Kidney (tissue), 14 donors: ENCODE measurements around the gene HNRNPR. TPM values are rescaled to one million over a fixed set of nuclear protein-coding genes. Genes with fewer than 3 reads are reported as not detected.

Experiments
- DNase-seq, 5 donors: peaks; one replicate each; pipeline ENCODE4 v3.0.0-alpha.2; 2013 to 2020
- FAIRE-seq: peaks from 2 replicates; lab custom pipeline; 2012; peaks lifted over from hg19 to GRCh38; lab: Jason Lieb, UNC
- H3K27ac ChIP-seq, 2 donors: one replicate each; pipeline ENCODE4 v1.7.0; 2013; ENCODE audit warnings: low read depth in 2 of 2, low read length in 2 of 2, inconsistent platforms in 1 of 2
- H3K27me3 ChIP-seq: one replicate; pipeline ENCODE4 v1.7.1; 2013; ENCODE audit warnings: low read length, inconsistent platforms; ENCODE audit not compliant: control insufficient read depth, insufficient read depth
- H3K36me3 ChIP-seq, 3 donors: one replicate each; pipeline versions ENCODE4 v1.7.0 to v1.7.1; 2013; ENCODE audit warnings: low read length in 3 of 3, control low read depth in 1 of 3, inconsistent platforms in 1 of 3; ENCODE audit not compliant: insufficient read depth in 3 of 3, control insufficient read depth in 2 of 3
- H3K4me1 ChIP-seq, 3 donors: one replicate each; pipeline versions ENCODE4 v1.7.0 to v1.7.1; 2013; ENCODE audit warnings: low read length in 3 of 3, inconsistent platforms in 1 of 3, low read depth in 1 of 3; ENCODE audit not compliant: control insufficient read depth in 2 of 3, insufficient read depth in 2 of 3
- H3K4me3 ChIP-seq, 3 donors: one replicate each; pipeline versions ENCODE4 v1.7.0 to v1.8.1; 2013; ENCODE audit warnings: low read length in 3 of 3, control low read depth in 1 of 3, inconsistent platforms in 1 of 3
- H3K9ac ChIP-seq, 3 donors: one replicate each; pipeline versions ENCODE4 v1.7.0 to v1.7.1; 2013; ENCODE audit warnings: low read length in 3 of 3, control low read depth in 1 of 3, inconsistent platforms in 1 of 3
- H3K9me3 ChIP-seq, 3 donors: one replicate each; pipeline versions ENCODE4 v1.7.0 to v1.7.1; 2013; ENCODE audit warnings: low read length in 3 of 3, control low read depth in 1 of 3, inconsistent platforms in 1 of 3; ENCODE audit not compliant: control insufficient read depth in 2 of 3, insufficient read depth in 1 of 3
- intact Hi-C: fragments of 100-400 bp; cut with DNase I; formaldehyde crosslinking; loops from one replicate; pipeline ENCODE4 v1.11.1; 2022
- polyA plus RNA-seq: library from polyadenylated mRNA; stranded (reverse); fragments of 350-450 nt; fragmentation: Illumina TruSeq; extraction: RNeasy Lipid Tissue Mini Kit (QIAGEN cat#74804); gene quantifications from one replicate; pipeline ENCODE4 v1.2.3, GENCODE V29; 2014; ENCODE audit warnings: low read depth, low replicate concordance; ENCODE audit not compliant: insufficient read depth
- total RNA-seq: library from RNA; stranded (reverse); fragmentation: NEBNext Ultra II Directional; extraction: Animal tissue kit (Norgen Biotek cat#: 25700); gene quantifications from one replicate; pipeline ENCODE4 v1.2.1, GENCODE V29; 2021
- TF ChIP-seq, protein P1 (sequence below): IDR thresholded peaks from 3 replicates; pipeline ENCODE4 v1.5.1; 2012; ENCODE audit warnings: mild to moderate bottlenecking, moderate library complexity, borderline replicate concordance; ENCODE audit not compliant: insufficient read depth; ENCODE audit errors: extremely low read depth
- donor health status: control.
- donor health status: control.
- donor health status: control.
- donor health status: control.
- donor health status: control.
- donor health status: DM: yes; HTN: yes; CAD: no.
- donor health status: Normal renal cell carcinoma (clear cell type).

The HNRNPR gene
- total and polyA plus RNA-seq, 2 donors from 2014 or later: 45.3 to 126 TPM

DNA sequence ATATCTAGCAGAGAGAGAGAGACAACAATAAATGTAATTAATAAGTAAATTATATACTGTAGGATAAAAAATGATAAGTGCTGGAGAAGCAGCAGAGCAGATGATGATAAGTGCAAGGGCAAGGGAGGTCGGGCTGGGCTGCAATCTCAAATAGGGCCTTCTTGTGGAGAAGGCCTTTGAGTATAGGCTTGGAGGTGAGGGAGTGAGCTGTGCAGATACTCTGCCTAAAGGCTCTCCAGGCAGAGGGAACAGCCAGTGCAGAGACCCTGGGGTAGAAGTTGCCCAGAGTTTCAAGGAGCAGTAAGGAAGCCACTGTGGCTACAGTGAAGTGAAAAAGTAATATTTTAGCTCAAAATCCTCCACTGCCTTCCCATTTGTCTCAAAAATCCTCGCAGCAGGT lies 67.6 kb downstream of the HNRNPR start:
- no peaks in the 10 kb centered on the region for H3K27me3 ChIP-seq
- no peak for DNase-seq
- no peak overlapping the region for H3K27ac ChIP-seq
- FAIRE-seq: no peak
- no peak overlapping the region for H3K4me3 ChIP-seq
- H3K9me3 ChIP-seq: no peaks in the 10 kb centered on the region
- intact Hi-C loops: no loop called here
- no peaks in the 10 kb centered on the region for H3K4me1 ChIP-seq
- H3K36me3 ChIP-seq: no peaks in the 10 kb centered on the region
- no peak overlapping the region for H3K9ac ChIP-seq
- TF ChIP-seq, protein P1, sequence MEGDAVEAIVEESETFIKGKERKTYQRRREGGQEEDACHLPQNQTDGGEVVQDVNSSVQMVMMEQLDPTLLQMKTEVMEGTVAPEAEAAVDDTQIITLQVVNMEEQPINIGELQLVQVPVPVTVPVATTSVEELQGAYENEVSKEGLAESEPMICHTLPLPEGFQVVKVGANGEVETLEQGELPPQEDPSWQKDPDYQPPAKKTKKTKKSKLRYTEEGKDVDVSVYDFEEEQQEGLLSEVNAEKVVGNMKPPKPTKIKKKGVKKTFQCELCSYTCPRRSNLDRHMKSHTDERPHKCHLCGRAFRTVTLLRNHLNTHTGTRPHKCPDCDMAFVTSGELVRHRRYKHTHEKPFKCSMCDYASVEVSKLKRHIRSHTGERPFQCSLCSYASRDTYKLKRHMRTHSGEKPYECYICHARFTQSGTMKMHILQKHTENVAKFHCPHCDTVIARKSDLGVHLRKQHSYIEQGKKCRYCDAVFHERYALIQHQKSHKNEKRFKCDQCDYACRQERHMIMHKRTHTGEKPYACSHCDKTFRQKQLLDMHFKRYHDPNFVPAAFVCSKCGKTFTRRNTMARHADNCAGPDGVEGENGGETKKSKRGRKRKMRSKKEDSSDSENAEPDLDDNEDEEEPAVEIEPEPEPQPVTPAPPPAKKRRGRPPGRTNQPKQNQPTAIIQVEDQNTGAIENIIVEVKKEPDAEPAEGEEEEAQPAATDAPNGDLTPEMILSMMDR: no peak

DNA sequence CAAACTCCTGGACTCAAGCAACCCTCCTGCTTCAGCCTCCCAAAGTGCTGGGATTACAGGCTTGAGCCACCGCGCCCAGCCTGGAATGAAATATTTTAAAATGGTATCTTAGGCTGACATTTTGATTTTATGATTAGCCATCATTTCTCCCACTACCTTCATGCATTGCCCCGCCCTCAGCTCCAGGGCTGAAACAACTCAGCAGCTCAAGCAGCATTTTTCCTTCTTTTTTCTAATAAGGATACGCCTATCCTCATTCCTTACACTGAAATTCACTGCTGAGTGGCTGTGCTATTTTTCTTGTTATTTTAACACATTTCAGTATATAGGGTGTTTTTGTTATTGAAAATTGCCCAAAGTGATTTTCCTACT lies 70.0 kb downstream of the HNRNPR start:
- Histone ChIP-seq H3K27ac (no peak overlapping the region), H3K9me3 (no peaks in the 10 kb centered on the region), H3K4me1 (no peaks in the 10 kb centered on the region), H3K9ac (no peak overlapping the region), H3K36me3 (no peaks in the 10 kb centered on the region), H3K27me3 (no peaks in the 10 kb centered on the region), H3K4me3 (no peak overlapping the region)
- DNase-seq (no peak), FAIRE-seq (no peak)
- intact Hi-C loops: no loop called here
- TF ChIP-seq, protein P1: no peak

DNA sequence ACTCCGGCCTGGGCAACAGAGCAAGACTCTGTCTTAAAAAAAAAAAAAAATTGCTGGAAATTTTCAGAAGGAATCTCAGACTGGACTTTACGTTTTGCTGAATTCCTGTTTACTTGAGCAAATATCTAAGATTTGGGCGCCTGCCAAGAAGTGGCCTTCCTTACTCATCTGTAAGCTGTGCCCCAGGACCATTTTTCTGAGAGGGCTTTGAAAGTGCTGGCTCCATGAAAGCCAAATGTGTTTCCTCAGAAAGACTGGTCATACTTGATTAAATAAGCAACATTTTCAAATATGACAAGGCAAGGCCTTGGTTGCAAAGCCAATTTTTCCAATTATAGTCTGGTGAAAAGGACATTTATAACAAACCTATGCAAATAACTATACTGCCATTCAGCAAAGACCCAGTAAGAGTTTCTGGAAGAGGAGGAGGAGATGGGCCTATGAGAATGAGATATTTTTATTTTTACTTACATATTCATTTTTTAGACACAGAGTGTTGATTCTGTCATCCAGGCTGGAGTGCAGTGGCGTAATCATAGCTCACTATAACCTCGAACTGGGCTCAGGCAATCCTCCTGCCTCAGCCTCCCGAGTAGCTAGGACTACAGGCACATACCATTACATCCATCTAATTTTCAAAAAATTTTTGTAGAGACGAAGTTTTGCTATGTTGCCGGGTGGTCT lies 70.5 kb downstream of the HNRNPR start:
- no peaks in the 10 kb centered on the region for H3K27me3 ChIP-seq
- H3K4me1 ChIP-seq: no peaks in the 10 kb centered on the region
- no peaks in the 10 kb centered on the region for H3K9me3 ChIP-seq
- H3K9ac ChIP-seq: no peak overlapping the region
- FAIRE-seq: no peak
- intact Hi-C loops: no loop called here
- DNase-seq: peak in 1 of 5 donors; percentile 40
- H3K27ac ChIP-seq: no peak overlapping the region
- TF ChIP-seq, protein P1: no peak
- no peaks in the 10 kb centered on the region for H3K36me3 ChIP-seq
- no peak overlapping the region for H3K4me3 ChIP-seq
